ENCODE measurements around the gene ADGRG6. TPM values are rescaled to one million over a fixed set of nuclear protein-coding genes. Genes with fewer than 3 reads are reported as not detected.

Gene ADGRG6
- total and polyA plus RNA-seq, 2 of the 8 experiments (the other 6 are each of a cell fraction or from before 2014, with no cell fraction given) = 1.1 to 6.2 TPM

GRCh38 chr6:142443532-142443931, 141.7 kb downstream of the ADGRG6 start:
- no peak overlapping the region for H3K18ac ChIP-seq (ENCODE audit: extremely low read depth, low read length)
- no peak overlapping the region for H2BK12ac ChIP-seq (ENCODE audit: low read depth, low read length)
- TF ChIP-seq NANOG (IDR thresholded peaks at IDR 0.05; ENCODE audit: insufficient read depth, low read depth, low read length, poor library complexity, severe bottlenecking) (no peak), CBX5 (IDR thresholded peaks at IDR 0.05; ENCODE audit: low read depth, low read length) (no peak)
- no peak overlapping the region for H2BK15ac ChIP-seq (ENCODE audit: low read length)
- no peak overlapping the region for H3K56ac ChIP-seq (replicated peaks; ENCODE audit: insufficient read length, low read depth, low read length)
- H3K23me2 ChIP-seq (ENCODE audit: low read depth, low read length) = no peaks in the 10 kb centered on the region
- no peaks in the 10 kb centered on the region for H4K20me1 ChIP-seq (replicated peaks in 1 of 2; ENCODE audit: control insufficient read depth in 1 of 2, insufficient read depth in 2 of 2, low read length in 2 of 2)
- H3K4me3 ChIP-seq (ENCODE audit: extremely low read depth in 1 of 4, insufficient read depth in 2 of 4, low read depth in 3 of 4, low read length in 4 of 4) = no peak overlapping the region
- no peak overlapping the region for H2BK5ac ChIP-seq (ENCODE audit: low read depth, low read length)
- no peak overlapping the region for H2AFZ ChIP-seq (ENCODE audit: low read length)
- no peak overlapping the region for H3K27ac ChIP-seq (ENCODE audit: low read depth, low read length)
- no peak overlapping the region for H4K91ac ChIP-seq (replicated peaks; ENCODE audit: insufficient read length, low read length)
- no peaks in the 10 kb centered on the region for H3K36me3 ChIP-seq (ENCODE audit: control insufficient read depth in 2 of 4, insufficient read depth in 4 of 4, low read length in 3 of 4)
- H3K14ac ChIP-seq (ENCODE audit: insufficient read length) = no peak overlapping the region
- FAIRE-seq (no peak), DNase-seq (ENCODE audit: low read depth in 1 of 2, low spot score in 2 of 2) (no peak)
- no peaks in the 10 kb centered on the region for H3K79me1 ChIP-seq (ENCODE audit: low read depth, low read length)
- 91% methylated on average over 1 of the region's 1 CpG; no CpG with 5 or more reads in 1 of the 2 experiments for WGBS, 2 experiments (ENCODE audit: extremely low coverage in 1 of 2, insufficient coverage in 1 of 2, insufficient read length in 1 of 2, insufficient replicate concordance in 2 of 2, low coverage in 1 of 2, low lambda C conversion rate in 2 of 2, missing lambda C conversion rate in 1 of 2)
- peaks cover 0 to 15% (median 3%) of the 10 kb centered on the region in 4 experiments; a peak in 5 of 7 replicates for H3K4me1 ChIP-seq (replicated peaks in 1 of 4; ENCODE audit: control insufficient read depth in 3 of 4, insufficient read depth in 4 of 4, low read length in 3 of 4)
- no peak overlapping the region for H2BK120ac ChIP-seq (replicated peaks; ENCODE audit: low read depth, low read length)
- no peak overlapping the region for H4K5ac ChIP-seq (ENCODE audit: insufficient read length, low read depth, low read length)
- no peak overlapping the region for H3K4me2 ChIP-seq (ENCODE audit: insufficient read depth in 1 of 2, low read depth in 2 of 2, low read length in 2 of 2)
- H2BK20ac ChIP-seq (ENCODE audit: low read length) = no peak overlapping the region
- H3K79me2 ChIP-seq (ENCODE audit: control insufficient read depth in 1 of 2, insufficient read depth in 2 of 2, low read length in 2 of 2) = no peaks in the 10 kb centered on the region
- H3K9me3 ChIP-seq (ENCODE audit: insufficient read depth in 2 of 2, low read depth in 1 of 2, low read length in 1 of 2) = no peaks in the 10 kb centered on the region
- H3K27me3 ChIP-seq (replicated peaks in 1 of 4; ENCODE audit: control insufficient read depth in 3 of 4, extremely low read depth in 1 of 4, insufficient read depth in 3 of 4, low read length in 3 of 4) = no peaks in the 10 kb centered on the region
- no peak overlapping the region for H2AK5ac ChIP-seq (ENCODE audit: low read depth, low read length)
- no peak overlapping the region for H3K23ac ChIP-seq (ENCODE audit: insufficient read length)
- no peak overlapping the region for H4K8ac ChIP-seq (ENCODE audit: extremely low read depth, insufficient read depth, low read length)
- no peak overlapping the region for H3K4ac ChIP-seq (replicated peaks; ENCODE audit: insufficient read length, low read depth, low read length)
- CTCF ChIA-PET (ENCODE audit: partially characterized antibody) = no interaction called here
- POLR2A ChIA-PET (ENCODE audit: partially characterized antibody) = no interaction called here
- H3K9ac ChIP-seq (replicated peaks in 1 of 4; ENCODE audit: extremely low read depth in 1 of 4, low read depth in 3 of 4, low read length in 3 of 4) = no peak overlapping the region

Data from H1 (cell line).